Stomach (tissue), 4 donors: ENCODE results near the gene SEMA4C.

ENCODE experiments used
- CTCF ChIP-seq, 7 experiments: fragments of 450-650 bp in 4 of 7; fragments of 200-600 bp in 3 of 7; sonication (generic) in 3 of 7; IDR thresholded peaks; one replicate each; pipeline ENCODE4 v1.5.1; 2016 to 2019; ENCODE audit warnings: antibody characterized with exemption in 7 of 7, control low read depth in 2 of 7, mild to moderate bottlenecking in 1 of 7
- POLR2A ChIP-seq, 4 donors: fragments of 450-650 bp; IDR thresholded peaks; one replicate each; pipeline ENCODE4 v1.6.1; 2016; ENCODE audit warnings: antibody characterized with exemption in 4 of 4, control low read depth in 2 of 4, mild to moderate bottlenecking in 1 of 4, moderate library complexity in 1 of 4
- POLR2AphosphoS5 ChIP-seq, 3 donors: sonication (generic); formaldehyde crosslinking; IDR thresholded peaks; one replicate each; pipeline ENCODE4 v1.6.1; 2016; ENCODE audit warnings: antibody characterized with exemption in 3 of 3

DNA sequence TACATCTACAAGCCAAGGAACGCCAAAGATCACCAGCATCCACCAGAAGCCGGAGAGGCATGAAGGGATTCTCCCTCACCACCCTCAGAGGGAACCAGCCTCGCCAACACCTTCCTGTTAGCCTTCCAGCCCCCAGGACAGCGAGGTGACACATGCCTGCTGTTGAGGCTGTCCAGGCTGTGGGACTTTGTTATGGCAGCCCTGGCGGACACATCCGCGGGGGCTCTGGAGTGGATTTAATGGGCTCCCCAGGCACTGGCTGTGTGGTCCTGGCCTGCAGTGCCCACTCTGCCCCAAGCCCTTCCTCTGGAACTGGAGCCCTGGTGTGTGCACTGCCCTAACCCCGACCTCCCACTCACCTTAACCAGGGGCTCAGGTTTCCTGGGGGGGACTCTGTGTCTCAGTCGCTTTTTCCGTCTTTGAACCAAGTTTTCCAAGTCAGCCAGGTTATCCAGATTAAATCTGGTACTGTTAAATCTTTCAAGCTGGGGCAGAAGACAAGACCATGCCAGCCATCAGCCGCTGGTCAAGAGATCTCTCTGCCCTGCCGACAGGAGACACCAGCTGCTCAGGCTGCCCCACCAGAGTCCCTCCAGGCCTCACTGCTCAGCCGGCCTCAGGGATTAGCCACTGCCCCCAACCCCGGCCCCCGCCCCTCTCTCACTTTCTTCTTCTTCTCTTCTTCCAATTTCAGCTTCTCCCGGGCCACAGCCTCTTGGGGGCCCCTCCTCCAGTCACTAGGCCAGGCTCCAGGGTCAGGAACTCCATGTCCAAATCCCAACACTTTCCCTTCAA is 28.0 kb downstream of the SEMA4C start:
- no peak for TF ChIP-seq POLR2AphosphoS5 (IDR thresholded peaks at IDR 0.05)
- no peak for TF ChIP-seq CTCF (IDR thresholded peaks at IDR 0.05)
- TF ChIP-seq POLR2A (IDR thresholded peaks at IDR 0.05), result no peak
